22Rv1 (cell line): Measurements from ENCODE around the gene ARL15.
"Not testable (repeated sequence)": the region's sequence is repeated elsewhere in the genome, so short reads cannot be mapped to it uniquely, and the experiment has no call there.

Experiments used
- H3K27ac ChIP-seq: fragments of 450-650 bp; 2 replicates; pipeline ENCODE4 v1.5.1; 2017
- ZFX ChIP-seq: fragments of 450-650 bp; IDR thresholded peaks from 2 replicates; pipeline ENCODE4 v1.6.1; 2017; ENCODE audit warnings: antibody characterized with exemption, borderline replicate concordance
- TF ChIP-seq, protein P1 (sequence below): fragments of 450-650 bp; IDR thresholded peaks from 2 replicates; pipeline ENCODE4 v1.5.1; 2017; ENCODE audit warnings: mild to moderate bottlenecking

The ARL15 gene

DNA sequence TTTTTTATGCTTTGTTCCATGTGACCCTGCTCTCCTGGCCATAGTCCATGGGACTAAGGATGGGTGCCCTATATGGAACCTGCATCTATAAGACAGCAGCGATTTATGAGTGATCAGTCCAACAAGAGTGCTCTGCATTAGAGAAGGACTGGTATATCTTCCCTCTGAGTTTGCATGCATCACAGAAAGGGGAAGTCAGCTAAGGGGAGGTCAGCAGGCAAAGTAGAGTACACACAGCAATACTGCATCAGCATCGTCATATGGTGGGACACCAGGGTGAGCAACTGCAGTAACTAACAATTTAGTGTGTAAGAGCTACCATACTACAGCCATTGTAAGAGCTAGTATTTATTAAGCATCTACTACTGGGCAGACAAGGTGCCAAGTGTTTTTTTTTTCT is 438.6 kb downstream of the ARL15 start:
- no peak overlapping the region for H3K27ac ChIP-seq
- TF ChIP-seq, protein P1, sequence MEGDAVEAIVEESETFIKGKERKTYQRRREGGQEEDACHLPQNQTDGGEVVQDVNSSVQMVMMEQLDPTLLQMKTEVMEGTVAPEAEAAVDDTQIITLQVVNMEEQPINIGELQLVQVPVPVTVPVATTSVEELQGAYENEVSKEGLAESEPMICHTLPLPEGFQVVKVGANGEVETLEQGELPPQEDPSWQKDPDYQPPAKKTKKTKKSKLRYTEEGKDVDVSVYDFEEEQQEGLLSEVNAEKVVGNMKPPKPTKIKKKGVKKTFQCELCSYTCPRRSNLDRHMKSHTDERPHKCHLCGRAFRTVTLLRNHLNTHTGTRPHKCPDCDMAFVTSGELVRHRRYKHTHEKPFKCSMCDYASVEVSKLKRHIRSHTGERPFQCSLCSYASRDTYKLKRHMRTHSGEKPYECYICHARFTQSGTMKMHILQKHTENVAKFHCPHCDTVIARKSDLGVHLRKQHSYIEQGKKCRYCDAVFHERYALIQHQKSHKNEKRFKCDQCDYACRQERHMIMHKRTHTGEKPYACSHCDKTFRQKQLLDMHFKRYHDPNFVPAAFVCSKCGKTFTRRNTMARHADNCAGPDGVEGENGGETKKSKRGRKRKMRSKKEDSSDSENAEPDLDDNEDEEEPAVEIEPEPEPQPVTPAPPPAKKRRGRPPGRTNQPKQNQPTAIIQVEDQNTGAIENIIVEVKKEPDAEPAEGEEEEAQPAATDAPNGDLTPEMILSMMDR: no peak
- no peak for TF ChIP-seq ZFX

DNA sequence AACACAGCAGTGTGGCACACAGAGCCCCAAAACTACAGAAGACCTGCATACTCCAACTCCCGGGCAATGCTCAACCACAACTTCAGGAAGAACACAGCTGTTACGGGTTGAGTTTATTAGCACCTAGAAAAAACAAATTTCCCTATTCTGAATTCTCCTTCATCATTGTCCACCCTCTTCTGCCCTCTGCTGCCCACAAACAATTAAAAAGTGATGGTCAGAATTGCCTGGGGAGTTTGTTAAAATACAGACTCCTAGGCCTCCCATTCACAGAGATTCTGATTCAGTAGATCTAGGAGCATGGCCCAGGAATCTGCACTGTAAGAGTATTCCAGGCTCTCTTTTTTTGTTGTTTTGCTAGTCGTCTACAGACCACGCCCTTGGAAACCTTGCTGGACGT is 439.3 kb downstream of the ARL15 start:
- no peak overlapping the region for H3K27ac ChIP-seq
- TF ChIP-seq, protein P1: peak; percentile 32
- TF ChIP-seq ZFX: no peak

DNA sequence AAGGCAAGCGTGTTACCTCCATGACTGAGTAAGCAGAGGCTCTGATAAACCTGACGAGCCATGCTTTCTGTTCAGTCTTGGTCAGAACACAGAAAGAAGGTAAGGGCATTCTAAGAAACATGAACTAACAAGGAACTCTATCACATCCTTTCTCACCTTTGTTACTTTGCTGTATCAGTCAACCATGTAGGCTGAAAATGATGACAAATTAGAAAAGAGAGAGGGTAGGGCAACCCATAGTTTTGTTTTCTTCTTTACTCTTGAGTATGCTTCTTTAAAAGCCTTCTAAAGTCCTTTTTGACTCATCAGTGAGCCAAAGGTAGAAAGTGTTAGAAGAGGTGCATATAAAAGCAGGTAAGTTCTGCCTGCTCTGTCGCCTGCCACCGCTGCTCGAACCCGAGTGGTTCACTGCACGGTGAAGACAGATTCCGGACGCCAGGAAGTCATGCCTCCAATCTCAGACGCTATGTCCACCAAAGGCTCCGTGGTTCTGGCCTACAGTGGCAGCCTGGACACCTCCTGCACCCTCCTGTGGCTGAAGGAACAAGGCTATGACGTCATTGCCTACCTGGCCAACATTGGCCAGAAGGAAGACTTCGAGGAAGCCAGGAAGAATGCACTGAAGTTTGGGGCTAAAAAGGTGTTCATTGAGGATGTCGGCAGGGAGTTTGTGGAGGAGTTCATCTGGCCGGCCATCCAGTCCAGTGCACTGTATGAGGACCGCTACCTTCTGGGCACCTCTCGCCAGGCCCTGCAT is 451.5 kb downstream of the ARL15 start:
- no peak overlapping the region for H3K27ac ChIP-seq
- TF ChIP-seq, protein P1: no peak
- TF ChIP-seq ZFX: no peak

DNA sequence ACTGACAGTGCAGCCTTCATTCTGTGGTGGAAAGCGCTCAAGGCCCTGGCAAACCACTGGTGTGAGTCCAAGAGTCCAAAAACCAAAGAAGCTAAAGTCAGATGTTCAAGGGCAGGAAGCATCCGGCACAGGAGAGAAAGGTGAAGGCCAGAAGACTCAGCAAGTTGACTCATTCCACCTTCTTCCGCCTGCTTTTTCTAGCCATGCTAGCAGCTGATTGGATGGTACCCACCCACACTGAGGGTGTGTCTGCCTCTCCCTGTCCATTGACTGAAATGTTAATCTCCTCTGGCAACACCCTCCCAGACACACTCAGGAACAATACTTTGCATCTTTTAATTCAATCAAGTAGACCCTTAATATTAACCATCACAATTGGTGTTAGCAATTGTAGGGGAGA is 453.9 kb downstream of the ARL15 start:
- TF ChIP-seq, protein P1: no peak
- H3K27ac ChIP-seq: no peak overlapping the region

DNA sequence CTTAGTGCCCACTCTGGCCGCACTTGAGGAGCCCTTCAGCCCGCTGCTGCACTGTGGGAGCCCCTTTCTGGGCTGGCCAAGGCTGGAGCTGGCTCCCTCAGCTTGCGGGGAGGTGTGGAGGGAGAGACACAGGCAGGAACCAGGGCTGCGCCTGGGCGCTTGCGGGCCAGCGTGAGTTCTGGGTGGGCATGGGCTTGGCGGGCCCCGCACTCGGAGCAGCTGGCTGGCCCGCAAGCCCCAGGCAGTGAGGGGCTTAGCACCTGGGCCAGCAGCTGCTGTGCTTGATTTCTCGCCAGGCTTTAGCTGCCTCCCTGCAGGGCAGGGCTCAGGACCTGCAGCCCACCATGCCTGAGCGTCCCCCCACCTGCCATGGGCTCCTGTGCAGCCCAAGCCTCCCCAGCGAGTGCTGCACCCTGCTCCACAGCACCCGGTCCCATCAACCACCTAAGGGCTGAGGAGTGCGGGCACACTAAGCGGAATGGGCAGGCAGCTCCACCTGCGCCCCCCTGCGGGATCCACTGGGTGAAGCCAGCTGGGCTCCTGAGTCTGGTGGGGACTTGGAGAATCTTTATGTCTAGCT is 473.4 kb downstream of the ARL15 start:
- not testable (repeated sequence) for H3K27ac ChIP-seq

DNA sequence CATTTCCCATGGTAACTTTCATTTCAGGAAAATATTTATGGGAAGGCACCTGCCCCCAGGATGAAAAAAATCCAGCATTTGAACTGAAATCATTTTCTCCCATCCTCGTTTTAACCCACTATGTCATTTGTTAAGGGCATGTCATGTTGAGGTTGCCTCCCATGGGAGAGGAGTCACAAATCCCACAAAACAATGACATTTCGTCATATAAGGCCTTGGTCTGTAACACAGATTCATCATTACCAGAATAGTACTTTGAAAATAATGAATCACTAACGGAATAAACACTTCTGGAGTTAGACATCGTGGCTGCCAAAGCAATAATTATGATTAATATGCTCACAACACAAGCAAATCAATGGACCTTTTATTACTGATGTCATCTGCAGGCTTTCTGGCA is 475.9 kb downstream of the ARL15 start:
- TF ChIP-seq, protein P1: no peak
- TF ChIP-seq ZFX: no peak
- H3K27ac ChIP-seq: no peak overlapping the region
